Keratinocyte (primary cell): ENCODE measurements around the gene MTUS2. TPM values are rescaled to one million over a fixed set of nuclear protein-coding genes. Genes with fewer than 3 reads are reported as not detected.

ENCODE experiments used
- DNase-seq: peaks from one replicate; pipeline ENCODE4 v3.0.0-alpha.2; 2011; ENCODE audit warnings: low read depth, missing footprints, low spot score
- FAIRE-seq: peaks from 2 replicates; lab custom pipeline; 2011; peaks lifted over from hg19 to GRCh38; lab: Jason Lieb, UNC
- H2AFZ ChIP-seq: 2 replicates; pipeline ENCODE4 v1.6.0; 2012; ENCODE audit warnings: low read length, control low read depth, inconsistent platforms; ENCODE audit not compliant: control insufficient read depth
- H3K27ac ChIP-seq: 2 replicates; pipeline ENCODE4 v1.5.1; 2011; ENCODE audit warnings: low read length; ENCODE audit not compliant: control insufficient read depth, insufficient read depth
- H3K27me3 ChIP-seq: 3 replicates; pipeline ENCODE4 v1.6.0; 2011; ENCODE audit warnings: low read length; ENCODE audit not compliant: control insufficient read depth, insufficient read depth; ENCODE audit errors: extremely low read depth
- H3K36me3 ChIP-seq, 2 experiments: 2 replicates in 1 of 2; 3 replicates in 1 of 2; pipeline ENCODE4 v1.5.1; 2011; ENCODE audit warnings: low read length in 2 of 2, mild to moderate bottlenecking in 1 of 2; ENCODE audit not compliant: control insufficient read depth in 2 of 2, insufficient read depth in 2 of 2; ENCODE audit errors: extremely low read depth in 1 of 2
- H3K4me1 ChIP-seq: 3 replicates; pipeline ENCODE4 v1.5.1; 2011; ENCODE audit warnings: low read length; ENCODE audit not compliant: control insufficient read depth, insufficient read depth; ENCODE audit errors: extremely low read depth
- H3K4me2 ChIP-seq: 3 replicates; pipeline ENCODE4 v1.6.0; 2011; ENCODE audit warnings: low read depth, low read length; ENCODE audit not compliant: control insufficient read depth, insufficient read depth; ENCODE audit errors: extremely low read depth
- H3K4me3 ChIP-seq, 3 experiments: fragments of 200-600 bp in 1 of 3; sonication (generic) in 1 of 3; 2 replicates in 2 of 3; 3 replicates in 1 of 3; pipeline ENCODE4 v1.5.1; 2011 to 2016; ENCODE audit warnings: low read length in 3 of 3, mild to moderate bottlenecking in 3 of 3, control low read depth in 2 of 3, inconsistent platforms in 1 of 3, low read depth in 1 of 3, mixed read lengths in 1 of 3, mixed run types in 1 of 3, moderate library complexity in 1 of 3; ENCODE audit not compliant: control insufficient read depth in 2 of 3, insufficient read depth in 2 of 3; ENCODE audit errors: extremely low read depth in 1 of 3
- H3K79me2 ChIP-seq: 2 replicates; pipeline ENCODE4 v1.6.0; 2012; ENCODE audit warnings: low read length; ENCODE audit not compliant: control insufficient read depth, insufficient read depth
- H3K9ac ChIP-seq: 3 replicates; pipeline ENCODE4 v1.6.0; 2011; ENCODE audit warnings: low read length; ENCODE audit not compliant: control insufficient read depth, insufficient read depth; ENCODE audit errors: extremely low read depth
- H3K9me1 ChIP-seq: 3 replicates; pipeline ENCODE4 v1.6.0; 2011; ENCODE audit warnings: low read length; ENCODE audit not compliant: control insufficient read depth, insufficient read depth; ENCODE audit errors: extremely low read depth
- H3K9me3 ChIP-seq: 2 replicates; pipeline ENCODE4 v1.5.1; 2012; ENCODE audit warnings: low read depth, low read length; ENCODE audit not compliant: control insufficient read depth
- H4K20me1 ChIP-seq: 3 replicates; pipeline ENCODE4 v1.6.0; 2011; ENCODE audit warnings: low read length; ENCODE audit not compliant: control insufficient read depth, insufficient read depth; ENCODE audit errors: extremely low read depth
- CTCF ChIP-seq, 3 experiments: IDR thresholded peaks in 1 of 3; conservative IDR thresholded peaks in 1 of 3; optimal IDR thresholded peaks in 1 of 3; 2 replicates in 2 of 3; 3 replicates in 1 of 3; pipeline versions ENCODE3 to v1.5.1; 2011; ENCODE audit warnings: low read length in 3 of 3, mild to moderate bottlenecking in 3 of 3, moderate library complexity in 2 of 3, control low read depth in 1 of 3, inconsistent platforms in 1 of 3; ENCODE audit not compliant: insufficient read depth in 2 of 3; ENCODE audit errors: extremely low read depth in 1 of 3
- EZH2 ChIP-seq: IDR thresholded peaks from one replicate; pipeline ENCODE4 v1.6.1; 2012; ENCODE audit warnings: inconsistent platforms, mild to moderate bottlenecking, low read length, moderate library complexity
- dilution Hi-C: fragments of 300-500 bp; cut with MboI; formaldehyde crosslinking; loops from one replicate; pipeline ENCODE4 v1.7.0; 2020; ENCODE audit warnings: low sequenced_read_pairs; ENCODE audit not compliant: extremely low pct_ligation_motif_present
- polyA plus RNA-seq, 5 experiments: library from polyadenylated mRNA; depleted of rRNA in 3 of 5; stranded (reverse) in 3 of 5; stranded (forward) in 1 of 5; unstranded in 1 of 5; fragments of >200 nt; gene quantifications; 1 replicate in 1 of 5; 2 replicates in 3 of 5; 3 replicates in 1 of 5; pipeline versions ENCODE4 v1.2.1 to v1.2.3, GENCODE V29; 2011 to 2012; ENCODE audit warnings: missing spikeins in 2 of 5, low read depth in 1 of 5, low replicate concordance in 1 of 5

Gene MTUS2
- polyA plus RNA-seq, 1 donor (not counting 4 experiments of a cell fraction or from before 2014, with no cell fraction given), result 0.17 TPM

GRCh38 chr13:29449726-29450125 lies 629.6 kb downstream of the MTUS2 start:
- DNase-seq (no peak), FAIRE-seq (no peak)
- peaks cover 6% of the 10 kb centered on the region for H3K4me1 ChIP-seq
- no peaks in the 10 kb centered on the region for H3K9me3 ChIP-seq
- no peak overlapping the region for H3K4me2 ChIP-seq
- H3K27me3 ChIP-seq, result no peaks in the 10 kb centered on the region
- H2AFZ ChIP-seq, result no peak overlapping the region
- no peaks in the 10 kb centered on the region for H3K36me3 ChIP-seq
- no peak overlapping the region for H3K9ac ChIP-seq
- H3K27ac ChIP-seq, result no peak overlapping the region
- H3K79me2 ChIP-seq, result no peaks in the 10 kb centered on the region
- dilution Hi-C loops, result no loop called here
- H4K20me1 ChIP-seq, result no peaks in the 10 kb centered on the region
- TF ChIP-seq EZH2 (no peak), CTCF (optimal IDR thresholded peaks at IDR 0.05 in 1 of 3, IDR thresholded peaks at IDR 0.05 in 1 of 3, conservative IDR thresholded peaks at IDR 0.05 in 1 of 3; ENCODE audit: extremely low read depth in 1 of 3, insufficient read depth in 2 of 3, low read length in 3 of 3) (no peak)
- H3K9me1 ChIP-seq, result no peaks in the 10 kb centered on the region
- no peak overlapping the region for H3K4me3 ChIP-seq

- FAIRE-seq (no peak), DNase-seq (no peak)
- Histone ChIP-seq H3K27me3 (no peaks in the 10 kb centered on the region), H3K36me3 (no peaks in the 10 kb centered on the region), H3K4me3 (no peak overlapping the region), H3K27ac (no peak overlapping the region), H3K4me2 (no peak overlapping the region), H3K4me1 (peaks cover 12% of the 10 kb centered on the region), H4K20me1 (no peaks in the 10 kb centered on the region), H3K9ac (no peak overlapping the region), H3K9me1 (no peaks in the 10 kb centered on the region), H3K79me2 (no peaks in the 10 kb centered on the region), H2AFZ (no peak overlapping the region), H3K9me3 (no peaks in the 10 kb centered on the region)
- TF ChIP-seq CTCF (optimal IDR thresholded peaks at IDR 0.05 in 1 of 3, IDR thresholded peaks at IDR 0.05 in 1 of 3, conservative IDR thresholded peaks at IDR 0.05 in 1 of 3; ENCODE audit: extremely low read depth in 1 of 3, insufficient read depth in 2 of 3, low read length in 3 of 3), result no peak
- no peak for TF ChIP-seq EZH2
- dilution Hi-C loops, result no loop called here
Measured at GRCh38 chr13:29451976-29452375, 631.8 kb downstream of the MTUS2 start.
